Fibroblast of lung (primary cell): ENCODE data around the gene PRSS1. TPM values are rescaled to one million over a fixed set of nuclear protein-coding genes. Genes with fewer than 3 reads are reported as not detected.

Experiments
- DNase-seq, 2 donors: peaks; one replicate each; pipeline versions ENCODE4 v3.0.0 to v3.0.0-alpha.2; 2010; ENCODE audit warnings: low read depth in 2 of 2
- H2AFZ ChIP-seq: 2 replicates; pipeline ENCODE4 v1.5.1; 2012; ENCODE audit warnings: low read length, control low read depth, inconsistent platforms
- H3K27ac ChIP-seq: 2 replicates; pipeline ENCODE4 v1.5.1; 2011; ENCODE audit warnings: low read length, control low read depth; ENCODE audit not compliant: insufficient read depth
- H3K27me3 ChIP-seq: 2 replicates; pipeline ENCODE4 v1.5.1; 2011; ENCODE audit warnings: mild to moderate bottlenecking, low read length; ENCODE audit not compliant: control insufficient read depth, insufficient read depth
- H3K36me3 ChIP-seq: 2 replicates; pipeline ENCODE4 v1.5.1; 2011; ENCODE audit warnings: low read length; ENCODE audit not compliant: control insufficient read depth, insufficient read depth
- H3K4me1 ChIP-seq: 2 replicates; pipeline ENCODE4 v1.5.1; 2011; ENCODE audit warnings: low read length; ENCODE audit not compliant: control insufficient read depth, insufficient read depth; ENCODE audit errors: extremely low read depth
- H3K4me2 ChIP-seq: 2 replicates; pipeline ENCODE4 v1.5.1; 2011; ENCODE audit warnings: low read length, control low read depth; ENCODE audit not compliant: insufficient read depth; ENCODE audit errors: extremely low read depth
- H3K4me3 ChIP-seq, 4 experiments: fragments of 200-600 bp in 1 of 4; sonication (generic) in 1 of 4; replicated peaks in 1 of 4; 2 replicates each; pipeline ENCODE4 v1.5.1; 2011 to 2016; ENCODE audit warnings: low read length in 4 of 4, low read depth in 3 of 4, mild to moderate bottlenecking in 3 of 4, control low read depth in 2 of 4, inconsistent platforms in 1 of 4, mixed read lengths in 1 of 4; ENCODE audit not compliant: insufficient read depth in 1 of 4; ENCODE audit errors: control extremely low read depth in 1 of 4
- H3K79me2 ChIP-seq: 2 replicates; pipeline ENCODE4 v1.5.1; 2012; ENCODE audit warnings: mild to moderate bottlenecking, low read length, inconsistent platforms; ENCODE audit not compliant: control insufficient read depth, insufficient read depth
- H3K9ac ChIP-seq: 2 replicates; pipeline ENCODE4 v1.5.1; 2011; ENCODE audit warnings: mild to moderate bottlenecking, low read length, control low read depth; ENCODE audit not compliant: insufficient read depth
- H3K9me3 ChIP-seq: 2 replicates; pipeline ENCODE4 v1.5.1; 2012; ENCODE audit warnings: low read depth, low read length; ENCODE audit not compliant: control insufficient read depth, insufficient read depth
- H4K20me1 ChIP-seq: 2 replicates; pipeline ENCODE4 v1.5.1; 2011; ENCODE audit warnings: low read length; ENCODE audit not compliant: control insufficient read depth, insufficient read depth; ENCODE audit errors: extremely low read depth
- CTCF ChIP-seq, 2 donors: IDR thresholded peaks in 1 of 2; conservative IDR thresholded peaks in 1 of 2; 1 replicate in 1 of 2; 2 replicates in 1 of 2; pipeline ENCODE4 v1.5.1; 2011 to 2012; ENCODE audit warnings: low read length in 2 of 2, control low read depth in 1 of 2, inconsistent platforms in 1 of 2, low read depth in 1 of 2, mild to moderate bottlenecking in 1 of 2
- EZH2 ChIP-seq: IDR thresholded peaks from 2 replicates; pipeline ENCODE4 v1.5.1; 2012; ENCODE audit warnings: low read length, control low read depth, mild to moderate bottlenecking; ENCODE audit errors: missing control alignments
- polyA plus RNA-seq, 2 donors: library from polyadenylated mRNA; depleted of rRNA in 1 of 2; stranded (reverse) in 1 of 2; unstranded in 1 of 2; fragments of >200 nt; gene quantifications; 2 replicates each; pipeline ENCODE4 v1.2.1, GENCODE V29; 2011 to 2012; ENCODE audit warnings: missing spikeins in 1 of 2
- total RNA-seq: library from RNA; depleted of rRNA; stranded (reverse); fragments of >200 nt; gene quantifications from 2 replicates; pipeline ENCODE4 v1.2.1, GENCODE V29; 2014

The PRSS1 gene
- total and polyA plus RNA-seq, 2 donors (not counting 1 experiment from before 2014, with no cell fraction given) = not detected

GRCh38 chr7:142797391-142798377, 48.4 kb downstream of the PRSS1 start:
- Histone ChIP-seq H3K4me3 (peak overlapping the region in 2 of 4 experiments; percentile 50 to 53), H3K4me1 (no peaks in the 10 kb centered on the region), H4K20me1 (no peaks in the 10 kb centered on the region), H3K27me3 (peaks cover 45% of the 10 kb centered on the region), H3K9me3 (no peaks in the 10 kb centered on the region), H3K27ac (no peak overlapping the region), H3K79me2 (no peaks in the 10 kb centered on the region), H3K36me3 (no peaks in the 10 kb centered on the region), H3K4me2 (peak overlapping the region; percentile 59), H2AFZ (no peak overlapping the region), H3K9ac (no peak overlapping the region)
- peak in 1 of 2 donors; percentile 15 for DNase-seq
- TF ChIP-seq CTCF (conservative IDR thresholded peaks at IDR 0.05 in 1 of 2, IDR thresholded peaks at IDR 0.05 in 1 of 2; ENCODE audit: low read depth in 1 of 2, low read length in 2 of 2) (no peak), EZH2 (no peak)

GRCh38 chr7:142798451-142799436, 49.5 kb downstream of the PRSS1 start:
- H3K4me2 ChIP-seq = no peak overlapping the region
- no peaks in the 10 kb centered on the region for H3K9me3 ChIP-seq
- H2AFZ ChIP-seq = no peak overlapping the region
- no peak overlapping the region for H3K9ac ChIP-seq
- DNase-seq = no peak
- H3K36me3 ChIP-seq = no peaks in the 10 kb centered on the region
- no peak overlapping the region for H3K4me3 ChIP-seq
- H3K27ac ChIP-seq = no peak overlapping the region
- TF ChIP-seq CTCF (conservative IDR thresholded peaks at IDR 0.05 in 1 of 2, IDR thresholded peaks at IDR 0.05 in 1 of 2; ENCODE audit: low read depth in 1 of 2, low read length in 2 of 2) = no peak
- TF ChIP-seq EZH2 = peak; percentile 37
- no peaks in the 10 kb centered on the region for H3K4me1 ChIP-seq
- H3K79me2 ChIP-seq = no peaks in the 10 kb centered on the region
- H3K27me3 ChIP-seq = peaks cover 41% of the 10 kb centered on the region
- H4K20me1 ChIP-seq = no peaks in the 10 kb centered on the region

- Histone ChIP-seq H4K20me1 (no peaks in the 10 kb centered on the region), H3K27me3 (peaks cover 39% of the 10 kb centered on the region), H3K79me2 (no peaks in the 10 kb centered on the region), H3K4me1 (no peaks in the 10 kb centered on the region), H3K9ac (no peak overlapping the region), H2AFZ (no peak overlapping the region), H3K4me2 (no peak overlapping the region), H3K4me3 (no peak overlapping the region), H3K9me3 (no peaks in the 10 kb centered on the region), H3K27ac (no peak overlapping the region), H3K36me3 (no peaks in the 10 kb centered on the region)
- TF ChIP-seq CTCF (conservative IDR thresholded peaks at IDR 0.05 in 1 of 2, IDR thresholded peaks at IDR 0.05 in 1 of 2; ENCODE audit: low read depth in 1 of 2, low read length in 2 of 2) = no peak
- no peak for TF ChIP-seq EZH2
- no peak for DNase-seq
Measured at GRCh38 chr7:142799437-142799835, 50.2 kb downstream of the PRSS1 start.
